LNCaP clone FGC (cell line): Measurements from ENCODE around the gene ERBB4.

Experiments used
- DNase-seq: peaks from one replicate; pipeline ENCODE4 v3.0.0-alpha.2; 2011; ENCODE audit warnings: low read depth
- H3K4me3 ChIP-seq: 2 replicates; pipeline ENCODE4 v1.5.1; 2011; ENCODE audit warnings: mild to moderate bottlenecking, low read depth, low read length, control low read depth
- CTCF ChIP-seq: IDR thresholded peaks from 2 replicates; pipeline ENCODE4 v1.5.1; 2012; ENCODE audit warnings: mild to moderate bottlenecking; ENCODE audit not compliant: control insufficient read depth, insufficient read depth; ENCODE audit errors: extremely low read depth

The ERBB4 gene

GRCh38 chr2:211417544-211417943, 1121.1 kb downstream of the ERBB4 start:
- TF ChIP-seq CTCF: no peak
- no peak overlapping the region for H3K4me3 ChIP-seq
- no peak for DNase-seq

GRCh38 chr2:211416373-211416772, 1122.2 kb downstream of the ERBB4 start:
- no peak for DNase-seq
- TF ChIP-seq CTCF: no peak
- no peak overlapping the region for H3K4me3 ChIP-seq

- no peak for TF ChIP-seq CTCF
- no peak for DNase-seq
- H3K4me3 ChIP-seq: no peak overlapping the region
Measured at GRCh38 chr2:211413746-211414145, 1124.9 kb downstream of the ERBB4 start.

- peak; percentile 92 for DNase-seq
- no peak overlapping the region for H3K4me3 ChIP-seq
- TF ChIP-seq CTCF: no peak
Measured at GRCh38 chr2:211408483-211408891, 1130.1 kb downstream of the ERBB4 start.

- H3K4me3 ChIP-seq: no peak overlapping the region
- DNase-seq: no peak
- no peak for TF ChIP-seq CTCF
Measured at GRCh38 chr2:211407076-211407475, 1131.5 kb downstream of the ERBB4 start.

- no peak for TF ChIP-seq CTCF
- DNase-seq: no peak
- no peak overlapping the region for H3K4me3 ChIP-seq
Measured at GRCh38 chr2:211405036-211405435, 1133.6 kb downstream of the ERBB4 start.

GRCh38 chr2:211404098-211404497, 1134.5 kb downstream of the ERBB4 start:
- no peak overlapping the region for H3K4me3 ChIP-seq
- no peak for DNase-seq
- no peak for TF ChIP-seq CTCF
